AG09319 (cell line): Measurements from ENCODE around the gene UBE2Q1.

Experiments
- DNase-seq: peaks from one replicate; pipeline ENCODE4 v3.0.0-alpha.2; 2010; ENCODE audit warnings: low read depth; ENCODE audit errors: extremely low read depth
- TF ChIP-seq, protein P1 (sequence below): IDR thresholded peaks from 2 replicates; pipeline ENCODE4 v1.5.1; 2011; ENCODE audit warnings: low read depth, mild to moderate bottlenecking, inconsistent platforms, low read length, moderate library complexity

Gene UBE2Q1

DNA sequence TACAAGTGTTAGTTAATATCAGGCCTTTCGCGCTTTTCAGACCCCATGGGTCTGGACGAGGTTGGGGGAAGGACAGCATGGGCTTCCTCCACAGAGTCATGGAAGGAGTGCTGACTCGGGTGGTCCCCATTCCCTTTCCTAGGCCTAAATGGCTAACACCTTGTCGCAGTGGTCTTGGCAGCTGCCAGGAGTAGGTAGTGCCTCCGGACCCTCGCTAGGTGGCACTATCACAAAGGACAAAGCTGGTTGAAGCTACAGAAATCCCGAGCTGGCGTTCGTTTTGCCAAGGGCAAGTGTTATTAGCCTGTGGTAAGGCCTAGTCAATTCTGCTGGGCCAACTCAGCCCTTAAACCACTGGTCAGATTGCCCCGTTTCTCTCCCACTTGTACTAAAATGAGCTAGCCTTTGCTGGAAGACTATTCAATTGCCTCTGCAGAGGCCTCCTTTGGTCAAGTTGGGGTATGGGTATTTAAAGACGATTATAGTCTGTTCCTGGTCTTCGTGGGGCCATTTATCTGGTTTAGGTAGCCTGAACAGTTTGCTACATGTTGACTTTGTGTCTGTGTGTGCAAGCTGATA lies 1.1 kb upstream of the UBE2Q1 start:
- DNase-seq = peak; percentile 82

DNA sequence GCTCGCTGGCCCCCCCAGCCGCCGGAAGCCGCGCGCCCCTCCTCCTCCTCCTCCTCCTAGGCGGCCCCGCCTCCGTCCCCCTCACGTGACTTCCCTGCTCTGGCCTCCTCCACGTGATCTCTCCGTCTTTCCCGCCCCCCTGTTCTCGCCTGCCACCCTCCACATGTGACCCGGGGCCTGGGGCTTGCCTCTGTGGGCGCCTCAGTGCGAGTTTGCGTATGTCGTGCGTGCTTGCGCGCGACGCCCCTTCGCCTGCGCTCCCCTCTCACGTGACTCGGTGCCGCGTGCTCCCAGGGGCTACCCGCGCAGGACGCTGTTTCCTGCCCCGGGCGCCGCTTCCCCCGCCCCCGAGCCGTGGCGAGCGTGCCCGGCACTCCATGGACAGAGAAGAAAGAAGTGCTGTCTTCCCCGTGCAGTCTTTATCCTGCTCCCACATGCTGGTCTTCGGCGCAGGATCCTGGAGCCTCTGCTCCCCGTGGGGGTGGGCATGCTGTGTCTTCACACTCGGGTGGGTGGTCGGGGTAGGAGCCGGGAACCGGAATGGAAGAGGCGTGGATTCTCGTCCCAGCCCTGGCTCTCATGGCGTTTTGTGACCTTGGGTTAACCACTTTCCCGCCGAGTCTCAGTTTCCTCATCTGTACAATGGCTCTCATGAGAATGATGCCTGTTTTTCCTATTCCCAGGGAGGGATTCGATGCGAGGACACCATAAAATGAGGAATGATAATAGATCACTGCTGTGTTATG lies 431 bp upstream of the UBE2Q1 start:
- TF ChIP-seq, protein P1, sequence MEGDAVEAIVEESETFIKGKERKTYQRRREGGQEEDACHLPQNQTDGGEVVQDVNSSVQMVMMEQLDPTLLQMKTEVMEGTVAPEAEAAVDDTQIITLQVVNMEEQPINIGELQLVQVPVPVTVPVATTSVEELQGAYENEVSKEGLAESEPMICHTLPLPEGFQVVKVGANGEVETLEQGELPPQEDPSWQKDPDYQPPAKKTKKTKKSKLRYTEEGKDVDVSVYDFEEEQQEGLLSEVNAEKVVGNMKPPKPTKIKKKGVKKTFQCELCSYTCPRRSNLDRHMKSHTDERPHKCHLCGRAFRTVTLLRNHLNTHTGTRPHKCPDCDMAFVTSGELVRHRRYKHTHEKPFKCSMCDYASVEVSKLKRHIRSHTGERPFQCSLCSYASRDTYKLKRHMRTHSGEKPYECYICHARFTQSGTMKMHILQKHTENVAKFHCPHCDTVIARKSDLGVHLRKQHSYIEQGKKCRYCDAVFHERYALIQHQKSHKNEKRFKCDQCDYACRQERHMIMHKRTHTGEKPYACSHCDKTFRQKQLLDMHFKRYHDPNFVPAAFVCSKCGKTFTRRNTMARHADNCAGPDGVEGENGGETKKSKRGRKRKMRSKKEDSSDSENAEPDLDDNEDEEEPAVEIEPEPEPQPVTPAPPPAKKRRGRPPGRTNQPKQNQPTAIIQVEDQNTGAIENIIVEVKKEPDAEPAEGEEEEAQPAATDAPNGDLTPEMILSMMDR = no peak
- DNase-seq = peak; percentile 98

More for the DNA sequence above, 1.1 kb upstream of the UBE2Q1 start:
- TF ChIP-seq, protein P1 = peak; percentile 92

DNA sequence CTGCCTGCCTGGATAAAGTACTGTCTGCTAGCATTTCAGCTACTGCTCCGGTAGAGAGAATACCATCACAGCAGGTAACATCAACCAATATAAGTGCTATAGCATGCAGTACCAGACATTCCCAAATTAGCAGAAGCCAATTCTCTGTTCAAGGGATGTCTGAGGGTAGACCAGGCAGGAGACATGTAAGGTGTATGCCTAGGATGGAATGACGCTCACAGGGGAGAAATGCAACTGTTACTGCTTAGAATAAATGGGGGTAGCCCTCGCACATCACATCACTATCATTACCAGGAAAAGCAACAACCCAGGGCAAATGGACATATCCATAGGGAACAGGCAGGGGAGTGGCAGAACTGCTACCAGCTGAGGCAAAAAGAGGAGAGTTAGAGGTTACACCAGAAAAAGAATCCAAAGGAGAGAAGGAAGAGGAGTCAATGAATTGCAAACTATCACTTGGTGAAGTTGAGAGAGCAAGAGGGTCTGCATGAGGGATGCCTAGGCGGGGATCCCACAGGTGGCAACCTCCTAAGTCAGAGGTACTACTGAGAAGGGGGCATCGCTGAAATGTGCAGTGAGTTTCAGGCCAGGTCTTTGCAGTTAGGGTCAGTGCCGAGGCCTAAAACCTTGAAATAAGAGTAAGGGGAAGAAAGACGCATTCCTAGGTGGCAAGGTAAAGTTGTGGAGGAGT lies 1.1 kb downstream of the UBE2Q1 start:
- TF ChIP-seq, protein P1 = no peak
- DNase-seq = no peak

DNA sequence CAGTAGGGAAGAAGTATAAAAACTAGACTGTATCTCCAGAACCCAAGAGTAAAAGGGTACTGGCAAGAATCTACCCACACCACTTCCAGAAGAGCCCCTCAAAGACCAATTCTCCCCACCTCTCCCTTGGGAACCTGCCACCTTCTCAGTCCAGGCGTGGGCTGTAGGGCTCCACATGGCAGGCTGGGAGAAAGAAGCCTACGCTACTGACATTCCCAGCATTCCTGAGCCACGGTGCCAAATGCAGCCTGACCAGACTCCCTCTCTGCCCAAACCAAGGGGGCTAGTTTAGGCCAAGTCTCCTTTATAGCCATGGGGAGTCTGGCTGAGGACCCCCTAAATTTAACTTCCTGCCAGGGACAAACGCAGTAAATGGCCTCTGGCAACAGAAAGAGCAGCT lies 2.0 kb downstream of the UBE2Q1 start:
- TF ChIP-seq, protein P1 = no peak
- DNase-seq = no peak

DNA sequence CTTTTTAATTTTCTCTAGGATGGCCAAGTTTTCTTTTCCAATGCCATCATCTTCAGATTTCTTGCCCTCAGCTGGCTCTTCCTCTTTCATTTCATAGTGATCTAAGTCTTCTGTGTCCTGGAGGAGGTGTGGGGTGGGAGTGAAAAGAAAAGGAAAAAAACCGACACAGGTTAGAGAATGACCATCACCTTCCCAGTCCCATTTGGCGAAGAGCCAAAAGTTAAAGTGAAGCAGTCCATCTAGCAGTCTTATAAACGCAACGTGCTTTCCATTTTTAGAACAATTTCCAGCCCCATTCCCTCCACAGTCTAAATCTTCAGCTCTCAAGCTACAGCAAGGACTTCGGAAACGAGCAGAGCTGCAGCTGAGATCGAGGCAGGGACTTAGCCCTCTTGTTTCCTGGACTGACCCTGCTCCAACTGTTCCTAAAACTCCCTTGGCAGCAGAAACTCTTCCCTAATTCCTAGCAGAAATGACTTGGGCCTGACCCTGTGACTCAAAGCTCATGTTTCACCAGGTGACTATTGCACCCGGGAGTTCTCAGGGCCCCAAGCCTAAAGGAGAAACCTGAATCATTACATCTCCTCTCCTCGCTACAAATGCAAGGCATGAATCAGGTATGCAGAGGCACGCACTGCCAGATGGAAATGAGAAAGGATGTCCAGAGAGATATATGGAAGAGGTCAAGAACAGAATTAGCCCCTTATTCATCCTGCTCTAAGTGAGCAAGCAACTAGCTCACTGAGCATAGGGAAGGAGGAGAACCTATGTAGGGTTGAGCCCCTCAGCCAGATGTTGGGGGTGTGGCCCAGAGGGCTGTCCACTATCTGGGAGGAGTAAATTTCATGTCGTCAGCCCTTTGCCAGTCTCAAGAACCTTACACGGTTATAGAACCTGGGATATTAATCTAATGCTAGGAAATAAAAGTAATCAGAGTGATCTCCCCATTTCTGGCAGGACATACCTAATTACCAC lies 5.1 kb downstream of the UBE2Q1 start:
- TF ChIP-seq, protein P1 = no peak
- DNase-seq = no peak

DNA sequence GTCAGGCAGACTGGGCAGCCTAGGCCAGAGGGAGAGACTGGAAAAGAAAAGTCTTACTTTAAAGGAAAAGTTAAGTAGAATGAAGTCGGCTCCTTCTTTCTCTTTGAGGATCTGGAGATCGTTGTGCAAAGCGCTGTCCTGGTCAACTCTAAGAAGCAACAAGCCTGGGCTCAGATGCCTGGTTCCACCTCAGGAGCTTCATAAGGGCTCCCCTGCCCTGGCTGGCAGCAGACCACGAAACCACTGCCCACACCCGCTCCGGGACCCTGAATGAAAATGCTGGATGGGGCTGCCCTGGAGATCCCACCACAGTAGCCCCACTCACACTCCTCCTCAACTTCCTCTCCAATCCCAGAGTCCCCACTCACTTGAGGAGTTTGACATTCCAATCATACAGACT lies 6.4 kb downstream of the UBE2Q1 start:
- TF ChIP-seq, protein P1 = no peak
- DNase-seq = no peak
